Transverse colon (tissue), 4 donors: ENCODE data around the gene SLC22A23.

Experiments
- CTCF ChIP-seq, 5 experiments: fragments of 200-600 bp in 3 of 5; fragments of 450-650 bp in 2 of 5; sonication (generic) in 3 of 5; IDR thresholded peaks; 1 replicate in 2 of 5; 2 replicates in 3 of 5; pipeline ENCODE4 v1.5.1; 2016 to 2017; ENCODE audit warnings: antibody characterized with exemption in 5 of 5, inconsistent platforms in 3 of 5, mild to moderate bottlenecking in 2 of 5, moderate library complexity in 1 of 5
- EP300 ChIP-seq: sonication (generic); formaldehyde crosslinking; IDR thresholded peaks from one replicate; pipeline ENCODE4 v1.6.1; 2017; ENCODE audit warnings: antibody characterized with exemption, low read depth
- POLR2A ChIP-seq: fragments of 450-650 bp; IDR thresholded peaks from one replicate; pipeline ENCODE4 v1.6.1; 2016; ENCODE audit warnings: antibody characterized with exemption, mild to moderate bottlenecking, moderate library complexity
- POLR2AphosphoS5 ChIP-seq, 3 donors: sonication (generic); formaldehyde crosslinking; IDR thresholded peaks; one replicate each; pipeline ENCODE4 v1.6.1; 2016; ENCODE audit warnings: antibody characterized with exemption in 3 of 3

- TF ChIP-seq POLR2AphosphoS5 (IDR thresholded peaks at IDR 0.05): no peak
- no peak for TF ChIP-seq POLR2A
- TF ChIP-seq CTCF (IDR thresholded peaks at IDR 0.05): no peak
- no peak for TF ChIP-seq EP300
Observed at GRCh38 chr6:3278691-3279090, 178.2 kb downstream of the SLC22A23 start.
